GM19463 (cell line): ENCODE measurements around the gene CFAP251.

ENCODE experiments used
- ATAC-seq: cut with Tn5 transposase; IDR thresholded peaks from one replicate; pipeline ENCODE4 v1.9.1; 2021; ENCODE audit warnings: mild to moderate bottlenecking, moderate library complexity; ENCODE audit not compliant: unreplicated experiment

The CFAP251 gene

DNA sequence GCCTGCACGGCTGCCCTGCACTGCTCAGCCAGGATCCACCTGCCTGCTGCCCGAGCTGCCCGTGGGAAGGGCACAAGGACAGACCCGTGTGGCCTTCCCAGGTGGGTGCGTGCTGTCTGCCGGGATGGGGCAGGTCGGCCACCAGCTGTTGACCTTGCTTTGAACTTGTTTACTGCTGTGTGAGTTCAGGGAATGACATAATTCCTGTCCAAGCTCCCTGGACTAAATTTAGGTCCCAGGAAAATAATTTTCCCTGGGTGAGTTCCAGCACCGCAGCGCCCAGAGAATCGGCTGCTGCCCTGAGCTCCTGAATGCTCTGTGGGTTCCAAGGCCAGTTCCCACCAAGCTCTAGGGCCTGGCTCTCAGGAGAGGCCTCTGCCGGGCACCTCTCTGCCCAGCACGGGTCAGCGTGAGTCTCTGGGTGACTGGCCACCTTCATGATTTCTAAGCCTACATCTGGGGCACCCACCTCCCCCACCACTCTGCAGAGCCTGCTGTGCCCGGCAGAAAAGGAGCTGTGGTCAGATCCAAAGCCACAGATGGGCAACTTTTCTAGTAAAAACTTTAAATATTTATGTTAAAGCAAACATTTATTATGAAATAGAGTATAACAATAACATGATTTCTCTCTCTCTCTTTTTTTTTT is 133.0 kb downstream of the CFAP251 start:
- ATAC-seq = no peak

DNA sequence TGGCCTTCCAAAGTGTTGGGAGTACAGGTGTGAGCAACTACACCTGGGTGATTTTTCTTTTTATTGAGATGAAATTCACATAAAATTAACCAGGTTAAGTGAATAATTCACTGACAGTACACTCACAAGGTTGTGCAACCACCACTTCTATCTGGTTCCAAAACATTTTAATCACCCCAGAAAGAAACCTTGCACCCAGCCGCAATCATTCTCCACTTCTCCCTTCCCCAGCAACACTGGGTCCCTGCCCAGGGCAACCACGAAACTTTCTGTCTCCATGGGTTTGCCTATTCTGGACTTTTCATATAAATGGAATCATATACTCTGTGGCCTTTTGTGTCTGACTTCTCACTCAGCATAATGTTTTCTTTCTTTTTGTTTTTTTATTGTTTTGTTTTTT is 133.9 kb downstream of the CFAP251 start:
- ATAC-seq = no peak
